ENCODE results near the gene SNIP1.

SNIP1 gene

GRCh38 chr1:37574834-37575480, 20.9 kb upstream of the SNIP1 start:
- Histone ChIP-seq H3K4me3 (ENCODE audit: low read depth, low read length) (no peak overlapping the region), H3K36me3 (ENCODE audit: control insufficient read depth in 2 of 2, insufficient read depth in 1 of 2, low read length in 2 of 2) (peaks cover 41 to 94% of the 10 kb centered on the region in 2 experiments), H3K9me3 (ENCODE audit: control insufficient read depth, insufficient read depth, low read depth, low read length) (no peaks in the 10 kb centered on the region), H3K27ac (ENCODE audit: extremely low read depth, low read depth, low read length) (no peak overlapping the region), H3K4me1 (ENCODE audit: control insufficient read depth, insufficient read depth, low read length) (no peaks in the 10 kb centered on the region)
- TF ChIP-seq KLF8 (tag by site-specific recombination; IDR thresholded peaks at IDR 0.05), result no peak
- no peak for TF ChIP-seq GLI4 (tag by site-specific recombination; IDR thresholded peaks at IDR 0.05)
- no peak for TF ChIP-seq SALL2 (tag by site-specific recombination; IDR thresholded peaks at IDR 0.05; ENCODE audit: borderline replicate concordance)
- TF ChIP-seq ZNF664 (tag by site-specific recombination; IDR thresholded peaks at IDR 0.05), result no peak
- no peak for TF ChIP-seq AEBP2 (tag by site-specific recombination; IDR thresholded peaks at IDR 0.05; ENCODE audit: borderline replicate concordance)
- TF ChIP-seq GLI2 (tag by site-specific recombination; IDR thresholded peaks at IDR 0.05; ENCODE audit: borderline replicate concordance, low read depth), result no peak
- no peak for TF ChIP-seq HOXA7 (CRISPR knock-in tag; IDR thresholded peaks at IDR 0.05; ENCODE audit: borderline replicate concordance)
- TF ChIP-seq KLF17 (tag by site-specific recombination; IDR thresholded peaks at IDR 0.05), result no peak
- no peak for TF ChIP-seq ZNF555 (tag by site-specific recombination; conservative IDR thresholded peaks at IDR 0.05)
- no peak for TF ChIP-seq TRIM28 (IDR thresholded peaks at IDR 0.05; ENCODE audit: borderline replicate concordance, low read length)
- ChIA-PET CTCF (interaction anchor here (0.5 to 1.1 kb wide), 2 partner anchors 10 to 69 kb away, joined by 3 read pairs; no protein-coding TSS in a partner anchor), POLR2A (no interaction called here)

- Histone ChIP-seq H3K9me3 (ENCODE audit: control insufficient read depth, insufficient read depth, low read depth, low read length) (no peaks in the 10 kb centered on the region), H3K36me3 (ENCODE audit: control insufficient read depth in 2 of 2, insufficient read depth in 1 of 2, low read length in 2 of 2) (peaks cover 31 to 100% of the 10 kb centered on the region in 2 experiments), H3K27ac (ENCODE audit: extremely low read depth, low read depth, low read length) (no peak overlapping the region), H3K4me3 (ENCODE audit: low read depth, low read length) (no peak overlapping the region), H3K4me1 (ENCODE audit: control insufficient read depth, insufficient read depth, low read length) (no peaks in the 10 kb centered on the region)
- CTCF ChIA-PET, result no interaction called here
- POLR2A ChIA-PET, result no interaction called here
- TF ChIP-seq ZNF529 (tag by site-specific recombination; IDR thresholded peaks at IDR 0.05; ENCODE audit: insufficient replicate concordance) (no peak), ZNF645 (tag by site-specific recombination; IDR thresholded peaks at IDR 0.05) (no peak), ZNF366 (tag by site-specific recombination; conservative IDR thresholded peaks at IDR 0.05) (no peak), ZNF785 (tag by site-specific recombination; IDR thresholded peaks at IDR 0.05) (no peak), ZNF416 (tag by site-specific recombination; IDR thresholded peaks at IDR 0.05) (no peak), ZSCAN5A (tag by site-specific recombination; IDR thresholded peaks at IDR 0.05) (no peak), ZNF341 (tag by site-specific recombination; IDR thresholded peaks at IDR 0.05; ENCODE audit: low read depth) (no peak), PATZ1 (tag by site-specific recombination; IDR thresholded peaks at IDR 0.05) (no peak), ZNF10 (tag by site-specific recombination; IDR thresholded peaks at IDR 0.05) (no peak), ZBTB44 (tag by site-specific recombination; IDR thresholded peaks at IDR 0.05) (no peak), KLF9 (tag by site-specific recombination; IDR thresholded peaks at IDR 0.05; ENCODE audit: low read depth) (no peak), HOXA7 (CRISPR knock-in tag; IDR thresholded peaks at IDR 0.05; ENCODE audit: borderline replicate concordance) (no peak), ZNF560 (tag by site-specific recombination; IDR thresholded peaks at IDR 0.05; ENCODE audit: borderline replicate concordance) (no peak)
Observed at GRCh38 chr1:37570528-37571334, 16.6 kb upstream of the SNIP1 start.

All from HEK293 (cell line).